ENCODE data around the gene HS6ST1.

HS6ST1 gene

DNA sequence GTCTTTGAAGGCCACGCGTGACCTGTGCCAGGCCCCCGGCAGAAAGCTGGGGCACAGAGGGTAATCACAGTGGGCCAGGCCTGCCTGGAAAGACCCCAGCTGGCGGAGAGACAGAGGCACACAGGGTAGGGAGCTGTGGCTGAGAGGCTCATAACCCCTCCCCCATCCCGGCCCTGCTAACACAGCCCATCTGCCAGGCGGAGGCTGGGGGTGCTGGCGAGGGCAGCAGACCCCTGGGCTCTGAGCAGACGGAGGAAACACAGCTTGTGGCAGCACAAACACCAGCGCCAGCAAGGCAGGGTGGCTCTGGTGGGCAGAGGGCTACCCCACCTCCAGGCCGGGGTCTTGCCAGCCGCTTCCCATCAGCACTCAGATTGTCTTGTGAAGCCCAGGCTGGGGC lies 19.0 kb downstream of the HS6ST1 start:
- DNase-seq (ENCODE audit: low read depth, low spot score): no peak

DNA sequence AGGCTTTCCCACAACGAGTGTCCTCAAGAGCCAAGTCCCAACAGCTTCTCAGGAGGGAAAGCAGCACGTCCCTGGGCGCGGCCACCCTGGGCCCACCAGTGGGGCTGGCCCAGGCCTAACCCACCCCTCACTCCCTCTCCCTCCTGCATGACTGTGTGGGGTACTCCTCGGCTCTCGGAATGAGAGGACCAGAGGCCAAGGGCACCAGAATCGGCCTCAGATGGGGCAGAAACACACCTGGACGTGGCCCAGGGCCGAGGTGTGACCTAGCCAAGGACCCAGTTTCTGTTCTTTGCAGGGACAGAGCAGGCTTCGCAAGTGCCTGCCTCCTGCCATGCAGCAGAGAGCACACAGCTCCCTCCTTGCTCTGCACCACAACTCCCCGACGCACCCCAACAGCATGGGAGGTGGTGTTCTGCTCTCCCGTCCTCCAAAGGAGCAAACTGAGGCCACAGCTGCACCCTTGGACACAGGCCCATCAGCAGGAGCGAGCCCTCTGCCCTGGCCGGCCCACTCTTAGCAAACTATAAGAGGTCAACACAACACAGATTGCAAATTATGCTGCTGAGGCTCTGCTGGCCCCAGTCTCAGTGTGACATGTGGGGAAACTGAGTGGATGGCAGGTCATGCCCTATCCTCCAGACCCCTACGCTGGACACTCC lies 19.7 kb downstream of the HS6ST1 start:
- no peak for DNase-seq (ENCODE audit: low read depth, low spot score)

DNA sequence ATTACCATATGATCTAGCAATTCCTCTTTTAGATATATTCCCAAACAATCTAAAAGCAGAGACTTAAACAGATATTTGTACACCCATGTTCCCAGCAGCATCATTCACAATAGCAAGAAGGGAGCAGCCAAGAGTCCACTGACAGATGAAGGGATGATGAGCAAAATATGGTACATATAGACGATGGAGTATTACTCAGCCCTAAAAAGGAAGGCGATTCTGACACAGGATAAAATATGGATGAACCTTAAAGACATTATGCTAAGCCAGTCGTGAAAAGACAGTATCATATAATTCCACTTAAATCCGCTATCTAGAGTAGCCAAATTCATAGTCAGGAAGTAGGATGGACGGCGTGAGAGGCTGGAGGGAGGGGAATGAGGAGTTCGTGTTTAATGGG lies 20.4 kb downstream of the HS6ST1 start:
- no peak for DNase-seq (ENCODE audit: low read depth, low spot score)

DNA sequence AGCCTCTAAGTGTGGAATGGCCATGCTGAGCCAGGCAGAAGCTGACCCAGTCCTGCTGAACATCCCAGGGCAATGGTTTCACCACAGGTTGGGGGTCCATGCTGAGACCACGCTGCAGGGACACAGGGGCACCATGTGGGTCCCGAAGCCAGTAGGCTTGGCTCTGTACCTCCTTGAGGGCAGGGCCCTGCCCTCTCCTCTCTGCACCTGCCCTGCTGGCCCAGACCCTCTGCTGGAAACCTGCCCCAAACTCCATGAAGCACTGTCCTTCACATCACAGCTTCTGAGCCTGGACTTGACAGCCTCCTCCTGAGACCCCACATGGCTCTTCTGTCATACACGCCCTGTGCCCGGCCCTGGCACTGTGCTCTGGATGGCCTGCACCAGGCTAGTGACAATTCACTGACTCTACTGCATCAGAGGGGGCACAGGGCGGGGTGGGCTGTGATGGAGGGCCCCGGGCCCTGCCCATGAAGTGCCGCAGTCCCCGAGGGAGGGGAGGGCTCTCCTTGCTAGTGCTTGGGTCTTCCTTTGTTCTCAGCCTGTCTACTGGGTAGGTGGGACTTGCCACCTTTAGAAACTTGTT lies 24.7 kb downstream of the HS6ST1 start:
- no peak for DNase-seq (ENCODE audit: low read depth, low spot score)

DNA sequence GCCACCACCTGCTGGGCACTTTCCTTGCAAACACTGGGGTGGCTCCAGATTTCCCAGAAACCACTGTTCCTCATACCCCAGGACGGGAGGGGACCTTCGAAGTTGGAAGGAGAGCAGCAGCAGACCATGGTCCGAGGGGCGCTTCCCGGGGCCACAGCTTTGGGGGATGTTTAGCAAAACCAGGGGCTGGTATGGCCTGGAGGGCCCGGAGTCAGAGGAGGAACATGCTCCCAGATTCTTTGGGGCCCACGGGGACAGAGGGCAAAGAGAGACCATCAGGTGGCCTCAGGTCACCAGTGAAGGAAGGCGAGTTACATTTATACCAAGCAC lies 25.3 kb downstream of the HS6ST1 start:
- no peak for DNase-seq (ENCODE audit: low read depth, low spot score)

DNA sequence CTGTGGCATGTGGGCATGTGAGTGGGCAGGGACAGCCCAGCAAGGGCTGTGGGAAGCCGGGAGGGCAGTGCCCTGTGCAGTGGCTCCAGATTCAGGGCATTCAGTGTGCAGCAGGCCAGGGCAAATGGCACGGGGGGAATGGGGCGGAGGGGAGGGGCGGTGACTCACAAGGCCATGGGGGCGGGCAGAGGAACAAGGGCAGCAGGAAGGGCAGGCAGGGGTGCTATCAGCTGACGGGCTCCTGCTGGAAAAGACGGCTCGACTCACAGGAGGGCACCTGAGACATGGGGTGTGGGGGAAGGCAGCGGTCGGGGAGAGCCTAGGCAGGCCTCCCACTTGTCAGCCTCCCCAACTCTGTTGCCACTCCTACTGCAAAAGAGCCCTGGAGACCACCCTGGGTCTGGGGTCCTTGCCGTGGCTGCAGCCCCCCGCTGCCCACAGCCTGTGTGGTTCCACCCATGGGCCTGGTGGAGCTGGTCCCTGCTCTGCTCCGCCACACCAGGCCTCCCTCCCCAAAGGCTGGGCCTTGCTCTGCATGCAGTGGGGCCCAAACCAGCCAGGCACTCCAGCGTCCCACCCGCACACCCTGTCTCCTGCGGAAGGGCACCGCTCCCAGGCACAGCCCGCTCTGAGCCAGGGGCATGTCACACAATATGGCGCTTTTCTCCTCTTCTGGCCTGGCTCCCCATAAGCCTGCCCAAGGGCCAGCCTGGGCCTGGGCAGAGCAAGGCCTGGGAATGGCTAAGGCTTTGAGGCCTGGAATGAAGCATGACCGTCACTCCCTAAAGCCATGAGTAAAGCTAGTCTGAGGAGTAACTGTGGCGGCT lies 25.9 kb downstream of the HS6ST1 start:
- DNase-seq (ENCODE audit: low read depth, low spot score): no peak

DNA sequence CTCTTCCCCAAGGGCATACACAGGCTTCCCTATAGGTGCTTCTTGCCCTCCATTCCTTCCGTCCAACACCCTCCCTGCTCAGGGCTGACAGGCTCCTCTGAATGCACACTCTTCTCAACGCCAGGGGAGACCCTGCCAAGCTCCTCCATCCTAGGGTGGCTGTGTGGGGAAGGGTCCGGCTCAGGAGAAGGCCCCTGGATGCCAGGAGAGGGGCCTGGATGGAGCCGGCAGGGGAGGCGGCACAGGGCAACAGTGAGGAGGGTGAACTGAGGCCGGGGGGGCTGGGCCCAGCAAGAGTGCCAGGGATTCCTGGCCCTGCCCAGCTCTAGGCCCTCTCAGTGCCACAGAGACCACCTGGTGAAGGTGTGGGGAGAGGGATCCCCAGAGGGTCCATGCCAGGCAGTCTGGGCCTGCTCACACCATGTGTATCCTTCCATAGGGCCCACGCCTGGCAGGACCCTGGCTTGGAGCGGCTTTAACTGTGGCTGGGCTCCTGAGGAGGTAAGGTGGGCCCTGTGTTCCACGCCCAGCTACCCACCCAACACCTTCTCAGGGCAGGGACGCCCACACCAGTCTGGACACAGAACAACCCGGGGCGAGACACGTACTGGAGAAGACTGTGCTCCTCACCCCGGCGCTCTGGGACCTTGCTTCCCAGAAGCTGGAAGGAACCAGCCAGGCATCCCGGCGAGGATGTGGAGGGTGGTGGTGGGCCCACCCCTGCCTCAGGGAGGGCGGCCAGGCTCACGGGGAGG lies 26.6 kb downstream of the HS6ST1 start:
- no peak for DNase-seq (ENCODE audit: low read depth, low spot score)

DNA sequence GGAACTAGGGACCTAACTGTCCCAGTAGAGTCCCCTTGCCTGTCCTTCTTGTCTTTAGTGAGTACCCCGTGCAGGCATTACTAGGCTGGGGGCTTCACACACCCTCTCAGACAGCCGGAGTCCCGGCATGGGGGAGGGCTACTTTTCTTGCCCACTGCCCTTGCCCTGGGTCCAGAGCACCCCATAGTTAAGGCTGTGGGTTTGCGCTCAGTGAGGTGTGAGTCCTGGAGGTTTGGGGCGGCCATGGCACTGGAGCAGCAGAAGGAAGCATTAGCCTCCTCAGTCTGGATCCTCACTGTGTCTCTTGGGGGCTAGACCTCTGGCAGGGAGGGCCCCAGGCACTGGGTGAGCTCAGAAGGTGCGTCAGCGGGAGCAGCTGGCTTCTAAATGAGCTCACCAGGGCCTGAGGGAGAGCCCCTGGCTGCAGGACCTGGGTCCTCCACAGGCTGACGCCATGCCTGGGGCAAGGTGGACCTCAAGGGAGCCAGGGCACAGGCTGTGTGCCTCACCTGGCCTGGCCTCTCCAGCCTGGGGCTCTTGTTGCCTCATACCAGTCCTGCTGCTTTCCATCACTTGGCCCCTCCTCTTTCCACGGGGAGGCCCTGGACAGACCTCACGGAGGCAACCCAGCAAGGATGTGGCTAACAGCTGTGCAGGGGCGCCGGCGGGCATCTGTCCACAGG lies 27.4 kb downstream of the HS6ST1 start:
- no peak for DNase-seq (ENCODE audit: low read depth, low spot score)

DNA sequence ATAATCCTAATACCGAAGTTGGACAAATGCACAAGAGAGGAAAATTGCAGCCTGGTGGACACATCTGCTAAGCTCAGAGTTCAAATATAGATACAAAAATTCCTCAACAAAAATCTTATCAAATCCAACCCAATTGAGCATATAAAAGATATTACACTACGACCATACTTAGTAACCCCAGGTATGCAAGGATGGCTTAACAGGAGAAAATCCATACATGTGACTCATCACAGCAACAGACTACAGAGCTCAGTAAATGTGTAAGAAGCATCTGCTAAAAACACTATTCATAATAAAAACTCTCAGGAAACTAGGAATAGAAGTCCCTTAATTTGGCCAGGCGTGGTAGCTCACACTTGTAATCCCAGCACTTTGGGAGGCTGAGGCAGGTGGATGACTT lies 28.3 kb downstream of the HS6ST1 start:
- DNase-seq (ENCODE audit: low read depth, low spot score): no peak

DNA sequence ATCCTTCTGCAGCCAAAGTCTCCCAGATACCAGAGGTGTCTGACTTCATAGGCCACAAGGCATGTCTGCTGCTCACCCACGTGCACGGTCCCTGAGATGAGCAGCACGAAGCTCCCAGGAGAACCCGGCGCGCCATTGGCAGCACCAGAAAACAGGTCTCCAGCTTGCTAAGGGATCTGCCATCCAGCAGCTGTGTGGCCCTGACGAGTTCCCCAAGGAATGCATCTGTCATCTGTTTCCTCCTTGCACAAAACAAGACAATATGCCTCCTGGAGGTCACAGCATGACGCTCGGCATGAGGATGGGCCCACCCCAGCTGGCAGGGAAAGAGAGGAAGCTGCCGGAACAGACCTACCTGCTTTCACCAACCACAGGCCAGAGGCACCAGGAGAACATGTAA lies 29.2 kb downstream of the HS6ST1 start:
- DNase-seq (ENCODE audit: low read depth, low spot score): no peak

DNA sequence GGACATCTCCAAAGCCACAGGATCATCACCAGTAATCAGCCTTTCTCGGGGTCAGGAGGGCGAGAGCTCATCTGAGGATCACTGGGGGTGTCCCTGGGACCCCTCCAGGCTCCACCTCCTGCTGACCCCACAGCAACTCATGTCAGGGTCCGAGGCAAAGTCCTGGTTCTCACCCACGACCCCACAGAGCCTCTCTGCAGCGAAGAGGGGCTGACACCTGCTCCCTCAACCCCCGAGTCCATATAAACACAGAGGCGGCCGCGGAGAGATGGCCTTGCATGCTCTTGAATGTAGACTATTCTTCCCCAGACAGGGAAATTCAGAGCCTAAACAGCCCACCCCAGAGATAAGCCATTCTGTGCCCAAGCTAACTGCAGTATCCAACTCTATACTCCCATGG lies 29.9 kb downstream of the HS6ST1 start:
- no peak for DNase-seq (ENCODE audit: low read depth, low spot score)

DNA sequence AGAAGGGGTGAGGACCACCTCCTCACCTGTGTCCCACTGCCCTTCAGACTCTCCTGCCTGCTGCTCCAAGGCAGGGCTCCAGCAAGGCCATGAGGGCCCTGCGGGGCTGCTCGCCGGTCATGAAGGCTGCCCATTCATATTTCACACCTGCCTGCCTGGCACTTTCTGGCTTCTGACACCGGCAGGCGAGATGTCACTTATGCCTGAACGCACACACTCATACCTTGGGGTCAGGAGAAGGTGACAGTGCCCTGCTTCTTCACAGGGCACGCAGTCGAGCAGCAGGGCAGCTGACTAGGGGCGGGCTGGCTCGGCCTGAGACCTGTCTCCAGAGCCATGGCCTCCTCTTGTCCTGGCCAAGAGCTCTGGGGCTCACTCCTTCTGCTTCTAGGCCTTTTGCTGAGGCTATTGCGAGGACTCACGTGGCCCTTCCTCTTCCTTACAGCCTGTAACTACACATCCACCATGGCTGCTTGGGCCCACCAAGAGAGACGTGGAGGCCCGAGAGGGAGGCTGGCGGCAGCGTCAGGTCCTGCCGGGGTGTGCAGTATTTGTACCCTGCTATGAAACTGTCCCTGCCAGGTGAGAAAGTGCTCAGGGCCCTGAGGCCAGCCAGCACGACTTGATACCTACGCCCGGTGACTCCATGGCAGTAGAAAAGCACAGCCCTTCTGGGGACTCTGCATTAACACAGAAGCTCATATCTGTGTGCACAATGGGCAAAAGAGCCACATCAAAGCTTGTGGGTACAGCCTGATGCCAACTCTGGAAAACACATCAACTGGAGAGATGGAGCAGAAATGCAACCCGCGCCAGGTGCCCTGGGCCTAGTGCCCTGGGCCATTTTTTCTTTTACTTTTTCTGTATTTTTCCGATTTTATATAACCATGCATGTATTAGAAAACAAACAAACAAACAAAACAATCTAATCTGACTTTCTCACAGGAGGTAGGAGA lies 30.6 kb downstream of the HS6ST1 start:
- no peak for DNase-seq (ENCODE audit: low read depth, low spot score)

DNA sequence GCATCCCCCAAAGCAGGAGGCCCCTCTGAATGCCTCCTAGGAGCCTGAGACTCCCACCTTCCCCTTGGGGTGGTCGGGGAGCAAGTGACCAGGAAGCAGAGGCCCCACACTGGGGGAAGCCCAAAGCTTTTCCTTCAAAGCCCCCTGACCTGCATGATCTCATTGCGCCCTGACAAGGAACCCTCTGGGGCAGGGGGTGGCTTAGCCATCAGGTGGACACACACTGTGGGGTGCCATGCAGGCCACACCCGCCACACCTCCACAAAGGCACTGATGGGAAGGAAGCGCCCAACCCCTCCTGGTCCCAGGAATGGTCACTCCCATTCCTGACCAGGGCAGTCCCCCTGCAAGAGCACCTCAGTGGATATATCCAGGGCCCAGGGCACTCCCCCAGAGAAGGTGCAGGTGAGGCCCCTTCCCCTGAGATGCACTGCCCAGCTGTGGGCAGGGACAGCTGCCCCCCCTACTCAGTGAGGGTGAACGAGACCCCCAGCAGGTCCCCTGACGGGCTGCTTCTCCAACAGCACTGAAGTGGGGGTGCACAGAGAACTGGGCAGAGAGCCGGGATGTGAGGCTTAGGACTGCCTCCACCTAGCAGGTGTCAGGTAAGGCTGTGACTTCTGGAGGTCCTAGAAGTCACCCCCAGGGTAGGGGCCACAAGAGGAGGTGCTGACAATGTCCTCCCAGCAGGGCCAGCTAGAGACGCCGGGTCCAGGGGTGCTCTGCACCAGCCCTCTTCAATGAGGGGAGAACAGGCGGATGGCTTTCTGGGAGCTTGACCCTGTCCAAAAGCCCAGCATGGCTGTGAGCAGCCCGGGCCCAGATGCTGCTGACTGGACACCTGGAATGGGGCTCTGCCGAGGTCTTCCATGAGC lies 31.5 kb downstream of the HS6ST1 start:
- DNase-seq (ENCODE audit: low read depth, low spot score): no peak

DNA sequence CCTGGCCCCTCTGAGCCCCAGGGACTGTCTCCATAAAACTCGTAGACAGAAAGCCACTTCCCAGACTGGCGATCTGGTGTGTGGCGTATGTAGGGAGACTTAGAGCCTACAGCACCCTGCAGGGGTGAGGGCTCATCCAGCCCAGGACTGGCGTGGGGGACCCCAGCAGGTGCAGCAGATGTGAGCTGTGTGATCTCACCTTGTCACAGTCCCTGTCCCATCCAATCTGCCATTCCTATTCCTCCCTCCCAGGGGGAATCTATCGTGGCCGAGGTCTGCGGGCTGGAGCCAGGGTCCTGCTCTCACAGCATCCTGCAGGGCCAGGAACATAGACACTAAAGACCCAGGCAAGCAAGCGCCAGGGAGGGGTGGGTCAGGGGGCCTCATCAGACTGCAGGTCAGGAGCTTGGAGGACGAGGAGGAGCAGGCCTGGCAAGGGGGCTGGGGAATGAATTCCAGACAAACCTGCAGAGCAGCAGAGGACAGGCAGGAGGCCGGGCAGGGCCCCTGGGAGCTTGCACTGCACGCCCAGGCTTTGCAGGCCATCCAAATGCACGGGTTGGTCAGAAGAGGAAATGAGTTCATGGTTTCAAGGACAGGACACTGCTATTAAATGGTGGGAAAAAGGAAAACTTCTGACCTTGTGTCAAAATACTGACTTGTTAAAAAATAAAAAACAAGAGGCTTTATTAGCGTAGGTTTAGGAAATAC lies 32.5 kb downstream of the HS6ST1 start:
- DNase-seq (ENCODE audit: low read depth, low spot score): no peak

DNA sequence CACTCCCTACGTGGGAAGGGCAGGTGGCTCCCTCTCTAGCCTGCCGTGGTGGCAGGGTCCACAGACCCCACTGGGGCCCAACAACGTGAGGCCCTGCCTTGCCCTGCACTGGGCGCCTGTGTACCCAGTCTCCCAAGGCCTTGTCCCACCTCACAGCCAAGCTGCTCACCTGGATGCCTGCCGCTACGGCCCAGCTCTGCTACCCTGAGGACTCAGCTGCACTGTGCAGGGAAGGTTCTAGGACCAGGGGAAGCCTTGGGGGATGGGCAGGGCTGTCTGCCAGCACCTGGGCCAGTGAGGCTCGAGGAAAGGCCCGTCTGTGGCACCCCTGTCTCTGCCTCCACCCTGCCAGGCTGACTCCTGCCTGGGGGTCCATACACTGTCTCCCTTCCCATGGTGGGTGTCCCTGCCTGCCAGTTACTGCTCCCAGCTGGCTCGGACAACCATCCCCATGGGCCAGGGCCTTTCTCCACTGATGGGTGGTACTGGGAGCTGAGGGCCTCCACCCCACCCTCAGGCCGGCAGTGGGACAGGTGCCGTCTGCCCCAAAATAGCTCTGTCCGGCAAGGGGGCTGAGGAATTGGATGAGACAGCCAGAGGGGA lies 33.2 kb downstream of the HS6ST1 start:
- DNase-seq (ENCODE audit: low read depth, low spot score): no peak

DNA sequence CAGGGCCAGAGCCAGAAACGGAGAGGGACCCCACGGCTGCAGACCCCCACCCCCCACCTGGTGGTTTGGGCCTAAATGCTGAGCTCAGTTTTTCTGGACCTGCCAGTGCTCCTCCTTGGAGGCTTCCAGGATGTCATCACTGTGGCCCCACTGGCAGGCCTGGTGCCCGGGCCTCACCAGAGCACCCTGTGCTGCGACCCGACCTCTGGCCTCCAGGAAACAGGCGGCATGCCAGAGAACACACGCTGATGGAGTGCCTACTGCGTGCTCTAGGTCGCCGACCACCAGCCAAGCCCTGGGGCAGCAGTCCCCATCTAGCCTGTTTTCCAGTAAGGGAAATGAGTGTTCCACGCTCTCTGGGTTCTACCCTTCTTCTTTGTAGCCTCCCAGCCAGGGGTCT lies 33.8 kb downstream of the HS6ST1 start:
- DNase-seq (ENCODE audit: low read depth, low spot score): no peak

DNA sequence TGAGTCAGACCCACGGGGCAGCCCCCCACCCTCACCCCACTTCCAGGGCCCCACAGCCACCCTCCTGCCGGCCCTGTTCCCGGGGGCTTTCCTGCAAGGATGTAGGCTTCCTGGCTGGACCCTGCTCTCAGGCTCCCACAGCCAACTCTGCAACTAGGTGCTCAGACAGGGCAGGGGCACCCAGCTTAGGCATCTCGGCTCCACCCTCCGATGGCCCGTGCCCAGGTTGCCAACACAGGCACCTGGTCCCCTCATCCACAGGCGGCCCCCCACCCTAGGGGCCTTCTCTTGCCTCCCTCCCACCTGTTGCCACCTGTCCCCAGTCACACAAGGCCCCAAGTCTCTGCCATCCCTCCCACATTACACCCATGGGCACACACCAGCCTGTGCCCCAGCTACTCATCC lies 34.6 kb downstream of the HS6ST1 start:
- no peak for DNase-seq (ENCODE audit: low read depth, low spot score)

DNA sequence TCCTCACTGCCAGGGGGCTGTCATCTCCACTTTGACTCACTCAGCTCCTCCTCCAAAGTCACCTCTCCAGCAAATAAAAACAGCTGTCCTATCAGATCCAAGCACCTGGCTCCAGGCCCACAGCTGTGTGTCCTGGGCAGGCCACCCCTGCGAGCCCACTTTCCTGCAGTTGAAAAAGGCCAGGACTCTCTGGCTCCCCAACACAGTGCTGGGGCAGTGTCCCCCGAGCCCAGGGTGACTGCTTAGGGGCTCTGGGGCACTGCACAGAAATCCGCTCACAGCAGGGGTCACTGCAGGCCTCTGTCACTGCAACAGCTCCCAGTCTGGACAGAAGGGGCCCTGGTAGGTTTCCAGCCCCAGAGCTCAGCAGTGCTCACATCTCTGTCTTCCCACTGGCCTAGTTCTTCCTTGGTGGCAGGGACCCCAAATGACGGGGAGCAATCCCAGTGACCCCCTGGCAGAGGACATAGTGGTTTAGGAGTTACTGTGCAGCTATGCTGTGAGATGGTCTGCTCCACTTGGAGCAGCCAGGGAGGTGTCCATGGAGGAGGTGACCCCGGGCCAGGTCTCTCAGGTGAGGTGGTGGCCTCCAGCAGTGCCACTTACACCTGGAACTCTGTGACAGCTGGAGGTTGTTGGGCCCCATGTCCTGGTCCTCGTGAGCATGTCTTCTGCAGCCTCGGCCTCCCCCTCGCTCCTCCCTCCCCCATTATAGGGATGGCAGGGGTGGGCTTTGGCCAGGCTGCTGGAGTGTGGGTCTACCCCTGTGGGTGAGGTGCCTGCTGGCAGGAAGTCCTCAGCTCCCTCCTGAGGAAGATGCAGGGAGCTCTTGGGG lies 35.5 kb downstream of the HS6ST1 start:
- DNase-seq (ENCODE audit: low read depth, low spot score): no peak
